ENCODE results near the gene FOSL1.

FOSL1 gene

GRCh38 chr11:65847746-65848145 is 52.4 kb downstream of the FOSL1 start:
- in situ Hi-C loops (cut with MboI; ENCODE audit: low sequenced_read_pairs, unreplicated experiment), result no loop called here
- no peak for TF ChIP-seq CTCF (IDR thresholded peaks at IDR 0.05; ENCODE audit: borderline replicate concordance, control extremely low read depth, extremely low read depth, insufficient read depth, missing control alignments)
- no peak for DNase-seq (ENCODE audit: low spot score)

GRCh38 chr11:65844231-65844872 is 55.8 kb downstream of the FOSL1 start:
- in situ Hi-C loops (cut with MboI; ENCODE audit: low sequenced_read_pairs, unreplicated experiment), result no loop called here
- no peak for TF ChIP-seq CTCF (IDR thresholded peaks at IDR 0.05; ENCODE audit: borderline replicate concordance, control extremely low read depth, extremely low read depth, insufficient read depth, missing control alignments)
- no peak for DNase-seq (ENCODE audit: low spot score)

GRCh38 chr11:65843811-65844210 is 56.4 kb downstream of the FOSL1 start:
- no peak for DNase-seq (ENCODE audit: low spot score)
- in situ Hi-C loops (cut with MboI; ENCODE audit: low sequenced_read_pairs, unreplicated experiment), result no loop called here
- TF ChIP-seq CTCF (IDR thresholded peaks at IDR 0.05; ENCODE audit: borderline replicate concordance, control extremely low read depth, extremely low read depth, insufficient read depth, missing control alignments), result no peak

GRCh38 chr11:65842144-65842543 is 58.0 kb downstream of the FOSL1 start:
- TF ChIP-seq CTCF (IDR thresholded peaks at IDR 0.05; ENCODE audit: borderline replicate concordance, control extremely low read depth, extremely low read depth, insufficient read depth, missing control alignments), result no peak
- no peak for DNase-seq (ENCODE audit: low spot score)
- in situ Hi-C loops (cut with MboI; ENCODE audit: low sequenced_read_pairs, unreplicated experiment), result no loop called here

Data from GM13976 (cell line).